NCI-H524 treated with DMSO at 0.1 percent for 48 hours (cell line): Measurements from ENCODE around the gene COX6A2.

Experiments
- DNase-seq: peaks from one replicate; lab custom pipeline; 2025; lab: John Stamatoyannopoulos, UW

The COX6A2 gene

DNA sequence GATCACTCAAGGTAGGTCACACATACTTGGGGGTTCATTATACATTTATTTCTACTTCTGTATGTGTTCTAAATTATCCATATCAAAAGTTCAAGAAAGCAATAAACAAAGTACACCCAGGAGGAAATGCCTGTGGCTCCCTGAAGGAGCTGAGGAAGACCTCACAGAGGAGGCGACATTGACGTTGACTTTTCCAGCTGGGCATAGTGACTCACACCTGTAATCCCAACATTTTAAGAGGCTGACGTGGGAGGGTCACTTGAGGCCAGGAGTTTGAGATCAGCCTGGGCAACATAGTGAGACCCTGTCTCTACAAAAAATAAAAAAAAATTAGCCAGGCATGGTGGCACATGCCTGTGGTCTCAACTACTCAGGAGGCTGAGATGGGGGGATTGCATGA, 18.7 kb downstream of the COX6A2 start:
- DNase-seq: no peak

- DNase-seq: no peak
Measured at GRCh38 chr16:31407406-31407805, 20.8 kb downstream of the COX6A2 start.

DNA sequence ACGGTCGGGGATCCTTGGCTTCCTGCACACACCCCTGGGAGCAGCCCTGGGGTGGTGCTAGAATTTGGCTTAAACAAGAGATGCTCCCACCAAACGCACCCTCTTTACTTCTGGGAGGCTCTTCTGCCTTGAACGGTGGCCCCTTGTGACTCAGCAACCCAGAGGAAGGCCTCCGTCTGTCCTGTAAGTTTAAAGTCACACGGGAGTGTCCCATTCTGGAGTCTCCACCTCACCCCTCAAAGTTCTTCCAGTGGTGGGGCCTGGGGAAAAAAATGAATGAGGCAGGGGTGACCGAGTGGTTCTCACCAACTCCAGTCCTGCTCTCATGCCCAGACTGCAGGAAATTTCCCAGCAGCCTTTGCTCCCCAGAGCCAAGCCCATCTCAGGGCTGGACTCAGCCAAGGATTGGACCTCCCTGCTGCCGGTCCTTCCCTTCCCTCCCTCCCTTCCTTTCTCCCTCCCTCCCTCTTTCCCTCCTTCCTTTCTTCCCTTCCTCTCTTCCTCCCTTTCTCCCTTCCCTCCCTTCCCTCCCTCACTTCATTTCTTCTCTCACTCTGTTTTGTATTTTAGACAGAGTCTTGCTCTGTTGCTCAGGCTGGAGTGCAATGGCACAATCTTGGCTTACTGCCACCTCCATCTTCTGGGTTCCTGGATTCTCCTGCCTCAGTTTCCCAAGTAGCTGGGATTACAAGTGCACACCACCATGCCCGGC, 23.7 kb downstream of the COX6A2 start:
- no peak for DNase-seq

DNA sequence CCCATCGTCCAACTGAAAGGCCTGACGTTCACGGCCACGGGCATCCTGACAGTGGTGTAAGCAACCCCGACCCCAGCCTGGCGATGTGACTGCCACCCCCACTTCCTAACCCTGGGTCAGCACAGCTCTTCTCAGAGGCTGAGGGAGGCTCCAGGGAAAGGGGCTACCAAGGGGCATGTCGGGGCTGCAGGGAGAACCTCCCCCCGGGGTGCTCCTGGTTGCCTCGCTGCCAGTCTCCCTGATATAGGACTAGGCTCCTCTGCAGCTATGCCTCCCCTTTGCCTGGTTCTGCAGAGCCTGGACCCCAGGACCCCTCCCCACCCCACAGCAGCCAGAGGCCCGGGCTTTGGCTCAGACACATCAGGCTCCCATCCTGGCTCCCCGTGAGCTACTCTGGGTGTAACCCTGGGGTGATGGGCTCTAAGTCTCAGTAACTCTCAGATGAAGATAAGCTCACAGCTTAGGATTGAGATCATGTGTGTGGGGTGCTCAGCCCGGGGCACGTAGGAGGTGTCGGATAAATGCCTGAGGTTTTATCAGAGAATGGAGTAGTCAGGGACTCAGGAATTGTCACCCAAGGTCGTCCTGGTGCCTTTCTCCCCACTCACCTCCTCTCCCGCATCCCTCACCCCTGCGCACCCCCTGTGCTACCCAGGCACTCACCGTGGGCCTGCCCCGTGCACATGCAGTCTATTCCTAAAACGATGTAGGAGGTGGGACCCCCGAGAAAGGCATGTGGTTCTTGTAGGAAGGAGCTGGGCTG, 24.4 kb downstream of the COX6A2 start:
- DNase-seq: no peak

DNA sequence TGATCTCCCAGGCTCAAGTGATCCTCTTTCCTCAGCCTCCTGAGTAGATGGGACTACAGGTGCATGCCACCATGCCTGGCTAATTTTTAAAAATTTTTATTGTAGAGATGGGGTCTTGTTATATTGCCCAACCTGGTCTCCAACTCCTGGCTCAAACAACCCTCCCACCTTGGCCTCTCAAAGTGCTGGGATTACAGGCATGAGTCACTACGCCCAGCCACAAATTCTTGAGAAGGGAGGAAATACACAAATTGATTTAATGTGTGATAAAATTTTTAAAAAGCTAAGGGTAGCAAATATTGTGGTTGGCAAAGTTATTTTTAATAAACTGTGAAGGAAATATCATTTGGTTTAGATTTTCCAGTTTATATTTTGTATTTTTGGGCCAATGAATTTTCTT, 25.5 kb downstream of the COX6A2 start:
- DNase-seq: no peak

- no peak for DNase-seq
Measured at GRCh38 chr16:31401436-31401835, 26.7 kb downstream of the COX6A2 start.

DNA sequence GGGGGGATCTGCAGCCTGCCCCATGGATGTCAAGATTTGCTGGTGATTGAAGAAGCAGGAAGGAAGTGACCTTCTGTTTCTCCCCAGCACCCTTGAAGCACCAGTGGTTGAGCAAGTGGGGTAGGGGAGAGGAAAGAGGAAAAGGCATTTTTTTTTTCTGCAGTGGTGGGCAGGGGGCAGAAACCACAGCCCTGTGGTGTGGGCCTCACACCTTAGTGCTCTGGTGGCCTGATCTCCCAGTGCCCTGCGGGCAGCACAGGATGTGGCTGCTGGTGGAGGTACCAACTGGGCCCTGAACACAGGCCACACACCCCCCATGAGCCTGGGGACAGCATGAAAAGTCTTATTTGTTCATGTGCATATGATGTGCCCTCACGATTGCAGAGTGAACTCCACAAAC, 28.0 kb downstream of the COX6A2 start:
- no peak for DNase-seq

DNA sequence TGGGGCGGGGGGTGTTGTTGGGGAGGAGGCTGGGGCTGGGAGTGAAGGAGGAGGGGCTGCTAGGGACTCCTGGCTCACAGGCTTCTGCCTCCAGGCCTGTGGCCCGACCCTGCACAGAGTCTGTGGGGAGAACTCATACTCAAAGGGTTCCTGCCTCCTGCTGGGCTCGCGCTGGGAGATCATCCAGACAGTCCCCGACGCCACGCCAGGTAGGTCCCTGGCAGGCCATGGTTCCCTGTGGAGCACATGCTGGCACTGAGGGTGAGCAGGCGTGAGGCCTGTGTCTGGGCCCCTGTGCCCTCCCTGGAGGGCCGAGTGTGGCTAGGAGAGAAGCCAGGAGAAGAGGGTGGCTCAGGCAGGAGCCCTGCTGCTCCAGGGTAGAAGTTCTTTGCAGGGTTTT, 30.5 kb downstream of the COX6A2 start:
- DNase-seq: no peak

DNA sequence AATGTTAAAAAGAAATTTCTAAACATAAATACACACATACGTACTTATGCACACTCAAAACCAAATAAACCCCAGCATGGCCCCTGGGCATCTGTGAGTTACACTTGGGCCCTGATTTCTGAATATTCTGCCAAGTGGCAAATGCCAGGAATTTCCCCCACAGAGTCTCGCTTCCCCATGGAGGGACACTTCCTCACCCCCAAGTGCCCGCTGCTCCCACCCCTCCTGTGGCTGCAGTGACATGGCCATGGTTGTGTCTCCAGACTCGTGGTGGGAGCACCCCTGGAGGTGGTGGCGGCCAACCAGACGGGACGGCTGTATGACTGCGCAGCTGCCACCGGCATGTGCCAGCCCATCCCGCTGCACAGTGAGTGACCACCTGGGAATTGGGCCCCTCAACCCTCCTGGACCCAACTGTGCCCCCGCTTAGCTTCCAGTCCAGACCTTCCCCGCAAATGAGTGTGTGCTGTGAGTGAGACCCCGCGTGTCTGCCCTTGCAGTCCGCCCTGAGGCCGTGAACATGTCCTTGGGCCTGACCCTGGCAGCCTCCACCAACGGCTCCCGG, 31.0 kb downstream of the COX6A2 start:
- no peak for DNase-seq

DNA sequence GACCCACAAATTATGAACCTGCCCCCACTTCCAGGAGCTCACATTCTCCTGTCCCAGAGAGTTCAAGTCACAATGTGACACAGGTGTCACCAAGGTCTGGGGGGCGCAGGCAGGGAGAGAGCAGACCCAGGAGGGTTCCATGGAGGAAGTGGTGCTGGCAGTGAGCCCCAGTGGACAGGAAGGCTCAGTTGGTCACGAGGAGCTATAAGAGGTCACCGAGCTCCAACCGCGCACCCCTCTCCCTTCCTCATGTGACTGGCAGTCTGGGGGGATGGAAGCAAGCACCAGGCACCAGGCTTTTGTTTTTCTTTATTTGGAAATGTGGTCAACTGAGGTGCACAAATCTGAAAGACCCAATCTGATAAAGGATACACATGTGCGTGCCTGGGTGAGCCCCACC, 32.5 kb downstream of the COX6A2 start:
- DNase-seq: no peak

DNA sequence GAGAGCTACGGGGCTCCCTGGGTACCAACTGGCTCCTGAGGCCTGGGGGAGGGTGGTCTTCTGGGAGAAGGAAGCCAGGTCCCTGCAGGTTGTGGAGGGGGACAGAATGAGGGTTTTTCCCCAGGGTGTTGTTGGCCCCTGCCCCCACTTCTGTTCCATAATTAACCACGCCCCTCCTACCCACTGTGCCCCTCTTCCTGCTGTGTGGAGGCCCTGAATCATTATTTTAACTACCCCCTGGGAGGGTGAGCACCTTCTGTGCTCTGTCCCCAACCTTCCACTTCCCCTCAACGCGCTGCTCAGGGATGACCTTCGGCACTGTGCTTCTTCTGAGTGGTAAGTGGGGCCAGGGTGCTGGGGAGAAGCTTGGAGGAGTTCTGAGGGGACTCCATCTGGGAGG, 35.1 kb downstream of the COX6A2 start, which contains the start of gene ITGAD:
Gene ITGAD (plus strand): TSS at position 280 of the 400 bp plus-strand sequence. CDS start 26 bp downstream, at position 306.
- no peak for DNase-seq

DNA sequence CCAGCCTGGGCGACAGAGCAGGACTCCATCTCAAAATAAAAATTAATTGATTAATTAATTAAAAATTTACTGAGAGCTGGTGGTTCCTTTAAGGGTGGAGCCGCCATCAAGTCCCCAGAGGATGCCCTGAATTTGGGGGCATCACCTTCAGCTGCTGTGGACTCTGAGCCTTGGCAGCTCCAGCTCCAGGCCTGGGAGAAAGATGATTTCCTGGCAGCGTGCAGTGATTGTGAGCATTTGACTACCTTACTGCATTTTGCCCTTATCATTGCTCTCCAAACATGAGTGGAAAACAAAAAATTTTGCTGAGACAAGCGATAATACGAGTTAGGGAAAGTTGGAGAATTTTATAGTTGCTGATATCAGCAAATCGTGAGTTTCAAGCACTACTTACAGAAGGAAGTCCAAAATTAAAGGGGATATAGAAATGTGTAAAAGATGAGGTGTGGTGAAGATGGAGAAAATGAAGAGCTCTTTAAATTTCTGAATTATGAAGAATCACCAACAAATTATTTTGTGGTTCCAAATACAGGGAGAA, 37.6 kb downstream of the COX6A2 start:
- DNase-seq: no peak

GRCh38 chr16:31388535-31388934, 39.6 kb downstream of the COX6A2 start:
- no peak for DNase-seq

DNA sequence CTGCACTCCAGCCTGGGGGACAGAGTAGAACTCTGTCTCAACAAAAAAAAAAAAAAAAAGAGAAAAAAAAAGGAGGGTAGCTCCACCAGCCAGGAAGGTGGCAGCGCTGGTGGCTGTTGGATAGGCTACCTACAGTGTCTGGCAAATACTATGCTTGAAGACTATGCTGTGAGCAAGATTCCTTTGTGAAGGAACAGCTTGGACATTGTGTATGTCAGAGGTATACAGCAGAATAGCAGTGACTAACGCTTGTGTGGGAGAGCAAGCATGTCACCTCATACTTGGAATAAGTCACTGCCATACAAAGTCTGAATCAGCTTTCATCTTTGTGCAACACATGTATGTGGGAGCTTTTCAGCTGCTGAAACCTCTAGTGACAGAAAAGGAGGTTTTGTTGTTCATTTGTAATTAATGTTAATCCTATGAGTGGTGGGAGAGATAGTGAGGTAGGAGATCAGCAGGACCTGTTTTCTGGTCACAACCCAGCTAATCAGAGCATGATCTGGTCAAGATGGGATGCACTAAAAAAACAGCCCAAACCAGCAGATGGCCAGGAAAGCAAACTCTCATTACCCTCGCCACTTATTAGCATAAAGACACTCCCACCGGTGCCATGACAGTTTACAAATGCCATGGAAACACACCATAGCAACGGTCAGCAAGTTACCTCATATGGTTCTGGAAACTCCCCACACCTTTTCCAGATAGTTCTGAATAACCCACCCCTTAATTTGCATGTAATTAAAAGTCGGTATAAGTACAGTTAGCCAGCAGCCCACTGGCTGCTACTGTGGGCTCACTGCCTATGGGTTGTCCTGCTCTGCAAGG, 41.8 kb downstream of the COX6A2 start:
- DNase-seq: no peak

GRCh38 chr16:31385680-31386079, 42.5 kb downstream of the COX6A2 start:
- DNase-seq: no peak

DNA sequence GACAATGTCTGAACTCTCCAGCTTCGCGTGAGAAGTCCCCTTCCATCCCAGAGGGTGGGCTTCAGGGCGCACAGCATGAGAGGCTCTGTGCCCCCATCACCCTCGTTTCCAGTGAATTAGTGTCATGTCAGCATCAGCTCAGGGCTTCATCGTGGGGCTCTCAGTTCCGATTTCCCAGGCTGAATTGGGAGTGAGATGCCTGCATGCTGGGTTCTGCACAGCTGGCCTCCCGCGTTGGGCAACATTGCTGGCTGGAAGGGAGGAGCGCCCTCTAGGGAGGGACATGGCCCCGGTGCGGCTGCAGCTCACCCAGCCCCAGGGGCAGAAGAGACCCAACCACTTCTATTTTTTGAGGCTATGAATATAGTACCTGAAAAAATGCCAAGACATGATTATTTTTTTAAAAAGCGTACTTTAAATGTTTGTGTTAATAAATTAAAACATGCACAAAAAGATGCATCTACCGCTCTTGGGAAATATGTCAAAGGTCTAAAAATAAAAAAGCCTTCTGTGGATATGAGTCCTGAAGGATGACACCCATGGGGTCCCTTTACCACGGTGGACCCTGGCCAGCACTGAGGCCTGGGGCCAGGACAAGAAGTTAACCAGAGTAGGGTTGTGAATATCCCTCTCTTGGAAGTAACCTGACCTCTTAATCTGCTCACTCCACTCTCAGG, 45.5 kb downstream of the COX6A2 start:
- no peak for DNase-seq

DNA sequence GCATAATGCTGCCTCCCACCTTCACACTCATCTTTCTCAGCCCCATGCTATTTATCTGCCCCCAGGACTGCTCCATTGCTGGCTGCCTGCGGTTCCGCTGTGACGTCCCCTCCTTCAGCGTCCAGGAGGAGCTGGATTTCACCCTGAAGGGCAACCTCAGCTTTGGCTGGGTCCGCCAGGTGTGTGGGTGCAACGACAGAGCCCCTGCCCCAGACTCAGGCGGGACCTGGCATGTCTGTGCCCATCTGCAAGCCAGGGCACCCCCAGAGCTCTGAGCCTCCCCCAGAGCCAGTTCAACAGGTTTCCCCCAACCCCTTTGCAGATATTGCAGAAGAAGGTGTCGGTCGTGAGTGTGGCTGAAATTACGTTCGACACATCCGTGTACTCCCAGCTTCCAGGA, 48.0 kb downstream of the COX6A2 start:
- DNase-seq: no peak
